SK-MEL-5 (cell line): Measurements from ENCODE around the gene RBM39. TPM values are rescaled to one million over a fixed set of nuclear protein-coding genes. Genes with fewer than 3 reads are reported as not detected.
"Not testable (repeated sequence)": the region's sequence is repeated elsewhere in the genome, so short reads cannot be mapped to it uniquely, and the experiment has no call there.

Experiments used
- DNase-seq: peaks from one replicate; pipeline ENCODE4 v3.0.0-alpha.2; 2016; ENCODE audit warnings: low read depth, low spot score
- in situ Hi-C: cut with HindIII; loops from 2 replicates; pipeline ENCODE4 v1.10.0; 2016; ENCODE audit warnings: low sequenced_read_pairs, high pct_unique_total_duplicates, low pct_unique_long_range_greater_than_20kb
- polyA plus RNA-seq, 2 experiments: library from polyadenylated mRNA; depleted of rRNA; stranded (reverse); fragments of >200 nt; gene quantifications; 2 replicates each; pipeline ENCODE4 v1.2.3, GENCODE V29; 2015
- total RNA-seq: library from RNA; depleted of rRNA; stranded (reverse); fragments of >200 nt; shearing (Covaris generic); gene quantifications from 2 replicates; pipeline ENCODE4 v1.2.3, GENCODE V29; 2014; rRNA removed

Gene RBM39
- total RNA-seq = 286 and 303 TPM in 2 replicates
- 106 and 124 TPM in 2 replicates for polyA plus RNA-seq (2015; cell fraction: cytosol; rRNA removed)
- polyA plus RNA-seq (2015; cell fraction: nucleus; rRNA removed) = 2,137 and 2,317 TPM in 2 replicates

DNA sequence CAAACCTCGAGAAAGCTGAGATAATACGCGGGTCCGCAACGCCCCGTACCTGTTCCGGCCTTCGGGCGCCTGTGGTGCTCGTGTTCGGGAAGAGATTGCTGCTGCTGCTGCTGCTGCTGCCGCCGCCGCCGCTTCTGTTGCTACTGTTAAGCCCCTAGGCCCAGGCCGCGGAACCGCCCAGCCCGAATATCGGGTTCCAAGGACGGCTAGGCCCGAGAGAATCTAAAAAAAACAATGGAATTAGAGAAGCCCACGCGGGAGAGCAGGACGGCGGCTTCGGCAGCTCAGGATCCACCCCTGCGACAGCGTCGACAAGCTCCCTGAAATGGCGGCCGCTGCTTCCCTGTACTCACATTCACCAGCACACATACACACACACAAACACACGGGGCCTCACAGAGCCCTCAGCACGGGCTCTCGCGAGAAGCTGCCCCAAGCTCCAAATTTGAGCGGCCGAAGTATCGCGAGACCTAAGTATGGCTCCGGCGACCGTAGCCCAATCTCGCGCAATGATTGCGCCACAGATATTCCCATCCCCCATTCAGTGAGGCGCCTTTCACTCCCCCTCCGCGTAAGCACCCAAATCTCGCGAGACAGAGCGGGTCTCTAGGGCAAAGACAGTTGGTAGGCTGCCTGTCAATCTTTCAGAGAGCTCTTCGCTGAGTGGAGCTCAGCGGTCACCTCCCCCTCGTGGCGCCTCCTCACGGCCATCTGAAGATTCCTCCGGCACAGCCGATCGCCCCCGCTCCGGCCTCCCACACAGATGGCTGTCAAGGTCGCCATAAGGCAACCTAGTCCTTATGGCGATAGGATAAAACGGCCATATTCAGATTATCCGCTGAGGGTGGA is at the start of gene RBM39:
Gene RBM39, minus strand, starts transcription at position 369 of the 849 bp plus-strand sequence. CDS start 1,386 bp downstream, outside the sequence.
- in situ Hi-C loops = no loop called here
- peak; percentile 100 for DNase-seq

DNA sequence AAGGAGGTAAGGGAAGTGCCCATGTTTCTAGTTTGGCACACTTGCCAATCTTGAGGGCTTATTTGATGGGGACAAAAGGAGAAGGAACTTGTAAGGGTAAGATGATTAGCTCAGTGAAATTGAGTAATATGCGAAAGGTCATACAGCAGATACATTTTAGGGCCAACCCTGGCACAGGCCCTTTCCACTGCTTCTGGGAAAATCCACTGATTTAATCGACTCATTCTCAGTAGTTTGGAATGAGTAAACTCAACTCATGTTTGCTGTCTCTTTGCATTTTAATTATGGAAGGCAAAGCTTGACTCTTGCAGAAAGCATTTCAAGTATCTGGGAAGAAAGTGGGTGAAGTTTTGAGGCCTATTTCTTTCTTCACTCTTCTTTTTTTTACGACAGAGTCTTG is 49.8 kb upstream of the RBM39 start:
- no peak for DNase-seq
- in situ Hi-C loops = no loop called here

DNA sequence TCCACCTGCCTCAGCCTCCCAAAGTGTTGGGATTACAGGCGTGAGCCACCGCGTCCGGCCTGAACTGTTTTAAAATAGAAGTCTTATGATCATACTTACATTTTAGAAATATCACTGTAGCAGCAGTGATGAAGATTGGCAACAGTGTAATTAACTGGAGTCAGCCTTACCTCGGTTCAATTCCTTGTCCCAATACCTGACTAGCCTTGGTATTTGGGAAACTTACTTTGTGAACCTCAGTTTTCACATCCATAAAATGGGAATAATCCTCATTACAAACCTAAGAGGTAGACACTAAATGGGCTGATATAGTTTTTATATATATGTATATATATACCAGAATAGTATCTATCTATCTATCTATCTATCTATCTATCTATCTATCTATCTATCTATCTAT is 49.0 kb upstream of the RBM39 start:
- DNase-seq = no peak
- in situ Hi-C loops = no loop called here

DNA sequence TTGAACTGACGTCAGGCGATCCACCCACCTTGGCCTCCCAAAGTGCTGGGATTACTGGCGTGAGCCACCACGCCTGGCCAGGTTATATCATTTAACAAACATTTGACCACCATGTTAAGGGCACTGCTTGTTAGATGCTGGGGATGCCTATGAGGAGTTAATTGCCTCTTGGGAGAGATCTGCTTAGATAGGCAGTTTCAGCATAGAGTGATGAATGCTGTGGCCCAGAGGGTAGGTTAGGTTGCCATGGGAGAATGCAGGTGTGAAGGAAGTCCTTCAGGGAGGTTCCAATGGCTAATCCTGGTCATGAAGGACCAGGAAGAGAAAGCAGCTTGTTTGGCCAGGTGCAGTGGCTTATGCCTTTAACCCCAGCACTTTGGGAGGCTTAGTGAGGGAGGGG is 46.7 kb upstream of the RBM39 start:
- in situ Hi-C loops = no loop called here
- DNase-seq = no peak

DNA sequence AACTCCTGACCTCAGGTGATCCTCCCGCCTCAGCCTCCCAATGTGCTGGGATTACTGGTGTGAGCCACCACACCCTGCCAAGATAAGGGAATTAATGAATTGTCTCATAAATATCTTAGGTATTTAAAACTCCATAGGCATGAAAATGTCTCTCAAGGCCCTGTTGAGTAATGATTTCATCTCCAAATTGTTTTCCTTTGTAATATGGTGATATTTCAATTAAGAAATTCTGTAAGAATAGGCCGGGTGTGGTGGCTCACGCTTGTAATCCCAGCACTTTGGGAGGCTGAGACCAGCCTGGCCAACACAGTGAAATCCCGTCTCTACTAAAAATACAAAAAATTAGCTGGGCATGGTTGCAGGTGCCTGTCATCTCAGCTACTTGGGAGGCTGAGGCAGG is 43.5 kb upstream of the RBM39 start:
- in situ Hi-C loops, DNase-seq: not testable (repeated sequence)

DNA sequence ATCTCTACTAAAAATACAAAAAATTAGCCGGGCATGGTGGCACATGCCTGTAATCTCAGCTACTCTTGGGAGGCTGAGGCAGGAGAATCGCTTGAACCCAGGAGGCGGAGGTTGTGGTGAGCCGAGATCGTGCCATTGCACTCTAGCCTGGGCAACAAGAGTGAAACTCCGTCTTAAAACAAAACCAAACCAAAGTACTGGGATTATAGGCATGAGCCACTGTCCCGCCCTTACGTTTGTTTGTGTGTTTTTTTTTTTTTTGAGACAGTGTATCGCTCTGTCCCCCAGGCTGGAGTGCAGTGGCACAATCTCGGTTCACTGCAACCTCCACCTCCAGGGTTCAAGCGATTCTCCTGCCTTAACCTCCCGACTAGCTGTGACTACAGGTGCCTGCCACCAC is 41.8 kb upstream of the RBM39 start:
- DNase-seq, in situ Hi-C loops: not testable (repeated sequence)

DNA sequence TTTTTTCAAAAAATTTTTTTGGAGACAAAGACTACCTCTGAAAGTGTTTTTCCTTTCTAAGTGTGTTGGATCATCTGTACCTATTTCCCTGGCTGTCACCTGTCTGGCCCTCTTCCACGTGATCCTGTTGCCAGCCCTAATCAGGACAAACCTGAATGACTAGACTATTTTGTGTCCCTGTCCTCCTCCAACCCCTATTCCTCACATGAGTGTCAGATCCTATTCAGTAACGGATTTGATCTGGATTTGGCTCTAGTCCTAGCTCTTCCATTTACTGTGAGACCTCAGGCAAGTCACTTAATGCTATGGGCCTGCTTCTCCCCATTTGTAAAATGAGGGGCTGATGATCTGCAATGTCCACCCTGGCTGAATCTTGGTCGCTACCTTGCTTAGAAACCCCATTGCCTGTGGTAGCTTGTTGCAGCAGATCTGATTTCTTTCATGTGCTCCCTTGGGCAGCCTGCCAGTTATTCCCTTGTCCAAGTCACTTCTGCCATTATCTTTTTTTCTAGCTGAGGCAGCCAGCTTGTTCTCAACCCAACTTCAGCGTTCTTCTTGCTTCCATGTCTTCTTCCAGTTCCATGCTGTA is 34.5 kb upstream of the RBM39 start:
- in situ Hi-C loops = no loop called here
- peak; percentile 73 for DNase-seq

DNA sequence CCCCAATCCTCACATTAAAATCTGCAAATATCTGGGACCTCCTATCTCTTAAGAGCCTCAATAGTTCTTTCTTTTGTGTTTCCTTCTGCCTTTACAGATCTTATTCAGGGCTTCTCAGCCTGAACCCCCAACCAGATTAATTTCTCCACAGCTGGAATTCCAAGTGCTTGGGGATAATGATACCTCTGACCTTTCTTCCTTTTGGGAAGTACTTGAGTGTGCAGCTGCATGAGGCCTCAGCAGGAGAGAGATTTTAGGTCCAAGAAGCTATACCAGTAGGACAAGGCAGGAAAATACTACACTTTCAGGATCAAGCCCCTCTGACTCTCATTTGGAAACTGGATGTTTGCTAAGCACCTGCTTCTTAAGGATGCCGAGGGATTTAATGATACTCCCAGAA is 32.3 kb upstream of the RBM39 start:
- in situ Hi-C loops = no loop called here

DNA sequence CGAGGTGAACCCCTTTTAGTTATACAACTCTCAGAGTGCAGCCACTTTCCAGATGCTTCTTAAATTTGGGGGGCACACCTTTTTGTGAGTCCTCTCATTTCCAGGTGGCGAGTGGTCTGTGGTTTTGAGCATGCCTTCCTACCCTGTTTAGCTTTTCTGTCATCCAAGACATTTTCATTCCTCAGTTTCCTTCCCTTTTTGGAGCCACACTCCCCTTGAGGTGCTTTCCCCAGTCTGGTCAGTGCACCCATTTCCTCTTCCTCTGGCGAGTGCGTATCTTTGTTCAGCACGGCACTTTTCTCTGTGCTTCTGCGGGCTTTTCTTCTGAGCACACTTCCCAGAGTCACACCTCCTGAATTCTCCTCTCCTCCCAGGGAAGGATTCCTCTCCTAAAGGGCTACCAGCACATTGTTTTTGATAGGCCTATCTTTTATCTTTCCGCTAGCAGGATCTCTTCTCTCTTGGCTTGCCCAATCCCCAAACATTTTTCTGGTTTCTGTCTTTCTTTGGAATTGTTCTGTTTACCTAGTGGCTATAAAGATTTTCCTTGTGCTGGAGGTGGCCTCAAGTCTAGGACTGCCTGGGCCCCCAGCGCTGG is 31.2 kb upstream of the RBM39 start:
- in situ Hi-C loops = no loop called here
- no peak for DNase-seq

More for the DNA sequence above, 32.3 kb upstream of the RBM39 start:
- DNase-seq = no peak

DNA sequence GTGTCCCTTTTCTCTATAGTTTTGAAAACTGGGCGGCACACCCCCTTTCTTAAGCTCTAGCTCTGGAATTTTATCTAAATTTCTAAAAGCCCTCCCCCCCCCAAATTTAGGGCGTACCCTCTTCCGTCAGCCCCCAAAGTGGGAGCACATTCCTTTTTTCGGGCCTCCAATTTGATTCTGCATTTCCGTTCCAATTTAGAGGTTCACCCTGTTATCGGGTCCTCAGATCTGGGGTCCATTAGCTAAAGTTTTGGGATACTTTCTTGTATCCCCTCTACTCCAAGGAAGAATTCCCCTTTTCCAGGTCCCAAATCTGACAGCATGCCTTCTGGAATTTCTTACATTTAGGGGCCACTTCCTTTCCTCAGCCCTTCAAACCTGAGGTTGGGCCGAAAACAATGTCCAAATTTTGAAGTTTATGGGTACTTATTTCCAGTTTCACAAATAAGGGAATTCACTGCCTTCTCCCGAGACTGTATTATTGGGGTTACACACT is 30.6 kb upstream of the RBM39 start:
- in situ Hi-C loops = no loop called here

DNA sequence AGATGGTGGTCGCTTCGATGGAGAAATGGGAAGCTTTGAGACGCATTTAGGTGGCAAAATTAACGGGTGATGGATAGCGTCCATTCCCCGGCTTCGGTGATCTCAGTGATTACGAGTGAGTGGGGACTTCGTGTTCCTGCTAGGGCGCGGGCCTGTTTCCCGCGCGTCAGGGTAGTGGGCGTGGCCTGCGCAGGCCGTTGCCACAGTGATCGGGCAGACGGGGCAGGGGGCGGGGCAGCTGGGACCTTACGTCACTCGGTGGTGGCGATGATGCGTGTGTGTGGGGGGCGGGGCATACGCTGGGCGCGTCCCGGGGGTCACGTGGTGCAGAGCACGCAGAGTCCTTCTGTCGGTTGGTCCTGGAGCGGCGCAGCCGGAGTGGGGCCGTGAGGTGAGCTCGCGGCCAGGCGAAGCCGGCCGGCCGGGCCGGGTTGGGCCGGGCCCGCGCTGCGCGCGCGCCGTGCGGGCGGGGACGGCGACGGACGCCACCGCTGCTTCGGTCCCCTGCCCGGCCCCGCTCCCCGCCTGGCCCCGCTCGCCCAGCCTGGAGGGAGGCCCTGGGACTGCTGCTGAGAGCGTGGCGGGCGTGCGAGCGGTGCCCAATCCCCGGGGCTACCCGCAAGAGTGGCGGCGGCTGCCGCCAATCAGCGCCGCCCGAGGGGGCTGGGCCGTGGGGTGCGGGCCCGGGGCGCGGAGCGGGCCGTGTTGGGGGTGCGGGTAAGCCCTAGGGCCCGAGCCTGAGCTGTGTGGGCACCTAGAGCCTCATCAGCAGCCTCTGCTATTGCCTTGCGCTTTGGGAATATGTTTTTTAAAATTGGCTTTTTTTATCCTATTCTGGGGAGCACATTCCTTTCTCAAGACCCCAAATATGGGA is 29.9 kb upstream of the RBM39 start, which contains the start of gene PHF20:
Gene PHF20, plus strand, starts transcription at position 327 of the 874 bp plus-strand sequence. CDS start 29,508 bp downstream, outside the sequence.
- in situ Hi-C loops = no loop called here
- peak; percentile 97 for DNase-seq

More for the DNA sequence above, 30.6 kb upstream of the RBM39 start:
- DNase-seq = no peak

DNA sequence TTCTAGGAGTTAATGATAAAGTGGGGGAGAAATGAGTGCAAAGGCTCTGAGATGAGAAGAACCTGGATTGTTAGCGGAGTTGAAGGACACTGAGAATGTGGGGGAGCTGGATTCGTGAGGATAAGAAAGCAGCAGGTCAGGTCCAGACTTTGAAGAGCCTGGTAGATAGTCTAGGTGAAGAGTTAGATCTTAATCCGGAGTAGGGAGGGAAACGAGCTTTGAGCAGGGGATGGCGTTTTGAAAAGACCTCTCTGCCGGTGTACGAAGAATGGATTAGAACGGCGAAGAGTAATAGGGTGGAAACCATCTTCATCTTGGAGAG is 29.3 kb upstream of the RBM39 start:
- no peak for DNase-seq
- in situ Hi-C loops = no loop called here

DNA sequence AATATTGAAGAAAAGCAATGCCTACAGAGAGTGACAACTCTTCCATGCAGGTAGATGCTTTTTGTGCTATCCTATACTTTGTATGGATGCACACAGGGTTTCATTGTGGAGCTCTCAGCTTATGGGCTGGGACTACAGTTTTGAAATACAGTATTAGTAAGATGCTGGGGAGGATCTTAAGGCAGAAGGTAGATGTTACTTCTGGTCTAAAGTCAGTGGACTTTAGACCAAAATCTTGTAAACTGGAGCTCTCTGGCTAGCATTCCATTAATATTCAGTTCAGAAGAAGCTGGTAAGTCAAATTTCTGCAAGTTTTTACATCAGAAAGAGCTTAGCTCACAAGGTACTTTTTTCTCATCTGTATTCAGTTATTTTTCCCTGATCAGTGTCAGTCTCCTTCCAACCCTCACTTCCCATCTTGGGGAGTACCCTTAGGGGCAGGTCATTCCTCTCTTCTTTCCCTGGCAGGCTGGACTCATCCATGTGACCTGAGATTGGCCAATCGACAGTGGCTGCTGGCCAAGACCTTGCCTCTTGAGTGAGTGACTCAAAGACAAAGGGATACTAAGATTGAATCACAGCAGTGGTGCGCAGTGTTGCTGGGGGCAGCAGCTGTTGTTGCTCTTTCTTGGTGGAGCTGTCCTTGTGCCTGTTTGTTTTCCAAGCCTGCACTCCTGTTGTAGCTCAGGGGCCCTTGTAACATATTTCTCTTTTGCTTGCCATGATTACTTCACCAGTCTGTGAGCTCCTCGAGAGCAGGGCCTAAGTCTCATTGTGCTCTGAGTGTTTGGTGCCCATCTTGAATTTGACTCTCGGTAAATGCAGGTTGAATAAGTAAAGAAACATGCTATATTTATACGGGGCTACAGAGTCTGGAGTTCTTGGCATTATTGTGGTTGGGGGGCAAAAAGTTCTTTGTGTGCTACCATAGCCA is 26.9 kb upstream of the RBM39 start:
- in situ Hi-C loops = no loop called here
- DNase-seq = peak; percentile 98

DNA sequence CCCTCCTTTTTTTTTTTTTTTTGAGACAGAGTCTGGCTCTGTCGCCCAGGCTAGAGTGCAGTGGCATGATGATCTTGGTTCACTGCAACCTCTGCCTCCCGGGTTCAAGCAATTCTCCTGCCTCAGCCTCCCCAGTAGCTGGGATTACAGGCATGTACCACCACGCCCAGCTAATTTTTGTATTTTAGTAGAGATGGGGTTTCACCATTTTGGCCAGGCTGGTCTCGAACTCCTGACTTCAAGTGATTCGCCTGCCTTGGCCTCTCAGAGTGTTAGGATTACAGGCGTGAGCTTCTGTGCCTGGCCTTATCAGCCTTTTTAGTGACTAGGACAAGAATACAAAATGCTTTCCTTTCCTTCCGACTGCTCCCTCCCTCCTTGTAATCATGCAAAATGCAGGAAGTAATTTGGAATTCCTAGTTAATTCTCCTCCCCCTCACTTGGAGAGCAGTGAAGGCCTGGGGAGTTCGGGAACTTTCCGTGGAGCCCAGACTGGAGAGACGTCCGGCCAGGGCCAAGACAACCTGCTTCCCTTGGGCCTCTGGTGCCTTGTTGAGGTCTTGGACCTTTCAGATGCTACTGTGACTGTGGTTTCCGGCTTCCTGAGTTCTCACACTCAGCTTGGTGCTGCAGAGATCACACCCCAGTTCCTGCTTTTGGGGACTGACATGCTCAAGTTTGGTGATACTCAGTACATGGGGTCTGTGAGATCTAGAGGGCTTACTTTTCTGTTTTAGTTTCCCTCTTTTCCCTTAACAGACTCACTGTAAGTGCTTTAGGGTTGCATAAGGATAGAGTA is 25.8 kb upstream of the RBM39 start:
- DNase-seq = no peak
- in situ Hi-C loops = no loop called here

DNA sequence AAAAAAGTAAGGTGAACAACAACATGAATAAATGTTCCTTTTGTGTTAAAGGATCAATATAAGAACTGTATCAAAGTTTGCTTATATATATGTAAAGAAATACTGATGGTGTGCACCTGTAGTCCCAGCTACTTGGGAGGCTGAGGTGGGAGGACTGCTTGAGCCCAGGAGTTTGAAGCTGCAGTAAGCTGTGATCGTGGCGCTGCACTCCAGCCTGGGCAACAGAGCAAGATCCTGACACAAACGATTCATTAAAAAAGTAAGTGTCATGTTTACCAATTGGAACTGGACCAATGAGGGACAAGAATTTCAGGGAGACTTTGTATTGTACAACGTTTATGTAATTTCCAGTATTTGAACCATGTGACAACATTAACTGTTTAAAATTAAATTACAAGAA is 24.8 kb upstream of the RBM39 start:
- in situ Hi-C loops = no loop called here

DNA sequence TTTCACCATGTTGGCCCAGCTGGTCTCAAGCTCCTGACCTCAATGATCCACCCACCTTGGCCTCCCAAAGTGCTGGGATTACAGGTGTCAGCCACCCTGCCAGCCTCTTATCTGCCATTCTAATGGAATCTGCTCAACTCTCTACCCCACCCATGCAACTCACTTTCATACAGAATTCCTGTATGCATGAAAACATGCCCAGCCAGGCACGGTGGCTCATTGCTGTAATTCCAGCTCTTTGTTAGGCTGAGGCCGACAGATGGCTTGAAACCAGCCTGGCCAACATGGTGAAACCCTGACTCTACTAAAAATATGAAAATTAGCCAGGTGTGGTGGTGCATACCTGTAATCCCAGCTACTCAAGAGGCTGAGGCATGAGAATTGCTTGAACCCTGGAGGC is 22.9 kb upstream of the RBM39 start:
- DNase-seq, in situ Hi-C loops: not testable (repeated sequence)

More for the DNA sequence above, 24.8 kb upstream of the RBM39 start:
- no peak for DNase-seq
